Mesothelial cell of epicardium (in vitro differentiated cells): ENCODE data around the gene CBL. TPM values are rescaled to one million over a fixed set of nuclear protein-coding genes. Genes with fewer than 3 reads are reported as not detected.
A peak's percentile ranks its signal among the peaks of the same experiment; 100 is the strongest.

Experiments used
- DNase-seq, 2 experiments: peaks; one replicate each; pipeline ENCODE4 v3.0.0; 2021; ENCODE audit warnings: low spot score in 2 of 2; ENCODE audit not compliant: unreplicated experiment in 2 of 2
- H3K27ac Mint-ChIP-seq: 2 replicates; pipeline ENCODE4 v1.8.0; 2021; ENCODE audit warnings: mixed read lengths
- H3K27me3 Mint-ChIP-seq: 2 replicates; pipeline ENCODE4 v1.8.0; 2021; ENCODE audit warnings: low read depth, mixed read lengths
- H3K36me3 Mint-ChIP-seq: 2 replicates; pipeline ENCODE4 v1.8.0; 2021; ENCODE audit warnings: mixed read lengths
- H3K4me1 Mint-ChIP-seq: 2 replicates; pipeline ENCODE4 v1.8.0; 2021; ENCODE audit warnings: mixed read lengths
- H3K4me3 Mint-ChIP-seq: 2 replicates; pipeline ENCODE4 v1.8.0; 2021; ENCODE audit warnings: mild to moderate bottlenecking, moderate library complexity, mixed read lengths
- H3K9me3 Mint-ChIP-seq: 2 replicates; pipeline ENCODE4 v1.8.0; 2021; ENCODE audit warnings: mixed read lengths
- total RNA-seq: library from RNA; stranded (reverse); gene quantifications from 3 replicates; pipeline ENCODE4 v1.2.1, GENCODE V29; 2021
- TF ChIP-seq, protein P1 (sequence below): fragments of 200-600 bp; sonication (generic); IDR thresholded peaks from one replicate; pipeline ENCODE4 v1.5.0; 2021; ENCODE audit warnings: antibody characterized with exemption; ENCODE audit not compliant: unreplicated experiment

CBL gene
- total RNA-seq, 1 donor from 2014 or later, result 27.5 TPM

- Mint-ChIP-seq H3K4me1 (peaks cover 9% of the 10 kb centered on the region), H3K9me3 (no peaks in the 10 kb centered on the region), H3K27ac (no peak overlapping the region), H3K36me3 (no peaks in the 10 kb centered on the region), H3K4me3 (no peak overlapping the region), H3K27me3 (peaks cover 20% of the 10 kb centered on the region)
- TF ChIP-seq, protein P1, sequence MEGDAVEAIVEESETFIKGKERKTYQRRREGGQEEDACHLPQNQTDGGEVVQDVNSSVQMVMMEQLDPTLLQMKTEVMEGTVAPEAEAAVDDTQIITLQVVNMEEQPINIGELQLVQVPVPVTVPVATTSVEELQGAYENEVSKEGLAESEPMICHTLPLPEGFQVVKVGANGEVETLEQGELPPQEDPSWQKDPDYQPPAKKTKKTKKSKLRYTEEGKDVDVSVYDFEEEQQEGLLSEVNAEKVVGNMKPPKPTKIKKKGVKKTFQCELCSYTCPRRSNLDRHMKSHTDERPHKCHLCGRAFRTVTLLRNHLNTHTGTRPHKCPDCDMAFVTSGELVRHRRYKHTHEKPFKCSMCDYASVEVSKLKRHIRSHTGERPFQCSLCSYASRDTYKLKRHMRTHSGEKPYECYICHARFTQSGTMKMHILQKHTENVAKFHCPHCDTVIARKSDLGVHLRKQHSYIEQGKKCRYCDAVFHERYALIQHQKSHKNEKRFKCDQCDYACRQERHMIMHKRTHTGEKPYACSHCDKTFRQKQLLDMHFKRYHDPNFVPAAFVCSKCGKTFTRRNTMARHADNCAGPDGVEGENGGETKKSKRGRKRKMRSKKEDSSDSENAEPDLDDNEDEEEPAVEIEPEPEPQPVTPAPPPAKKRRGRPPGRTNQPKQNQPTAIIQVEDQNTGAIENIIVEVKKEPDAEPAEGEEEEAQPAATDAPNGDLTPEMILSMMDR, result no peak
- DNase-seq, result no peak
These were observed 144.2 kb downstream of the CBL start for GRCh38 chr11:119350302-119350701.

GRCh38 chr11:119351232-119351631 lies 145.1 kb downstream of the CBL start:
- H3K36me3 Mint-ChIP-seq, result no peaks in the 10 kb centered on the region

DNA sequence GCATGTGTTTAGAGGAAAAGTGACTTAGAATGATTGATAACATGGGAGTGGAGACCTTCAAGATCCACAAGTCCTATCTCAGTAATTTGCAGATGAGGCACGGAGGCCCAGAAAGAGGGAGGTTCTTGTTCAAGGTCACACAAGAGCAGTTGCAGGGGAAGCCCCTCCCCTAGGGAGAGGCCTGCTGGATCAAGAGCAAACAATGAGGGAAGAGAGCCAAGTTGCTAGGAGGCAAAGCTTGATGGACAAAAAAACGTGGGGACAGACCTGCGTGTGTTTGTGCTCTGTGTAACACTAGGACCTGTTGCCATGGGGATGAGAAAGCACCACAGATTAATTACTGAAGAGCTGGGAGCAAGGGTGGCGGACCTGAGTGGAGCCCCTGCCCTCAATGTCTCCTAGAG lies 146.7 kb downstream of the CBL start:
- TF ChIP-seq, protein P1, result no peak
- Mint-ChIP-seq H3K9me3 (no peaks in the 10 kb centered on the region), H3K27me3 (peaks cover 2% of the 10 kb centered on the region), H3K27ac (peak overlapping the region; percentile 22), H3K4me1 (peaks cover 21% of the 10 kb centered on the region), H3K4me3 (no peak overlapping the region), H3K36me3 (peaks cover 4% of the 10 kb centered on the region)
- DNase-seq, result no peak

More at GRCh38 chr11:119351232-119351631, 145.1 kb downstream of the CBL start:
- no peak for DNase-seq
- Mint-ChIP-seq H3K27me3 (peaks cover 17% of the 10 kb centered on the region), H3K9me3 (no peaks in the 10 kb centered on the region), H3K27ac (no peak overlapping the region), H3K4me3 (no peak overlapping the region), H3K4me1 (peaks cover 11% of the 10 kb centered on the region)
- TF ChIP-seq, protein P1, result no peak

- no peak overlapping the region for H3K4me3 Mint-ChIP-seq
- no peak for DNase-seq
- TF ChIP-seq, protein P1, result no peak
- no peaks in the 10 kb centered on the region for H3K27me3 Mint-ChIP-seq
- H3K36me3 Mint-ChIP-seq, result peaks cover 17% of the 10 kb centered on the region
- H3K4me1 Mint-ChIP-seq, result peaks cover 26% of the 10 kb centered on the region
- no peaks in the 10 kb centered on the region for H3K9me3 Mint-ChIP-seq
- H3K27ac Mint-ChIP-seq, result no peak overlapping the region
These were observed 149.1 kb downstream of the CBL start for GRCh38 chr11:119355091-119355843.

DNA sequence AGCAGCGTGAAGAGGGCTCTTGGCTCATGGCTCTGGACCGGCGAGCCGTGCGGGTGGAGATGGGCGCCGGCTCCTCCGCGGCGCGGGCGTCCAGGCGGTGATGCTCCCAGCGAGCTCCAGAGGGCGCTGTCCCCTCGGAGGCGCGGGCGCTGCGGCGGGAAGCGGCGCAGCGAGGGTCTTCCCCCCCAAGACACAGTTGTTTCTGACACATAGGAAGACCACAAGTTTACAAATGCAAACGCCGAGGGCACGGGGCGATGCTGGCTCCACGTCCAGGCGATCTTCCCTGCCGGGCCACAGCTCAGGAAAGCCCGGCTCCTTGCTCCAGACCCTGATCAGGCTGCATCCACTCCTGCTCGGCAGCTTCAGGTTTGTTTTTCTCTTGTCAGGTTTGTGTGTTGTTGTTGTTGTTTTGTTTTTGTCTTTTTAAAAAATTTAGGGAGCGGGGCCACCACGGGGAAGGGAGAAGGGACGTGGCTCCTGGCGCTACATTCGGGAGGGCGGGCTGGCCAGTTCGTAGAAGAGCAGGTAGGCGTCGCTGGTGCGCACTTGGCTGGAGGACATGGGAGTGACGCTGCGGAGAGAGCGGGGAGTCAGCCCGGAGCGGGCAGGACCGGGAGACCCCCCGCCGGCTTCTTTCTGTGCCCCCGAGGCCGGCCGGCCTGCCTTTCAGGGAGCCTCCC lies 150.4 kb downstream of the CBL start:
- DNase-seq, result peak; percentile 71 to 84
- Mint-ChIP-seq H3K36me3 (peaks cover 17% of the 10 kb centered on the region), H3K9me3 (no peaks in the 10 kb centered on the region), H3K27me3 (no peaks in the 10 kb centered on the region), H3K27ac (peak overlapping the region; percentile 90), H3K4me3 (peak overlapping the region; percentile 75), H3K4me1 (peaks cover 35% of the 10 kb centered on the region)
- TF ChIP-seq, protein P1, result peak; percentile 94
